GM23338 (cell line): ENCODE results near the gene AKAP1. TPM values are rescaled to one million over a fixed set of nuclear protein-coding genes. Genes with fewer than 3 reads are reported as not detected.

Experiments used
- ATAC-seq: fragments of 200-7000 bp; cut with Tn5 transposase; 3 replicates; pipeline ENCODE4 v1.9.1; 2020
- DNase-seq: peaks from one replicate; pipeline ENCODE4 v3.0.0-alpha.2; 2015; ENCODE audit warnings: low spot score
- H2AFZ ChIP-seq: fragments of 200-600 bp; sonication (generic); 2 replicates; pipeline ENCODE4 v1.8.0; 2016; ENCODE audit warnings: antibody characterized with exemption, mild to moderate bottlenecking, moderate library complexity
- H3F3A ChIP-seq: fragments of 200-600 bp; sonication (generic); replicated peaks from 2 replicates; pipeline ENCODE4 v1.8.0; 2017; ENCODE audit warnings: antibody characterized with exemption, mixed run types, low read depth
- H3K27ac ChIP-seq: fragments of 200-600 bp; sonication (generic); 2 replicates; pipeline ENCODE4 v1.6.1; 2016; ENCODE audit warnings: low read depth
- H3K27me3 ChIP-seq: fragments of 200-600 bp; sonication (generic); 2 replicates; pipeline ENCODE4 v1.8.0; 2016; ENCODE audit warnings: mild to moderate bottlenecking, mixed run types, moderate library complexity; ENCODE audit not compliant: insufficient read depth
- H3K36me3 ChIP-seq: fragments of 200-600 bp; sonication (generic); 2 replicates; pipeline ENCODE4 v1.8.0; 2016; ENCODE audit warnings: mild to moderate bottlenecking; ENCODE audit not compliant: insufficient read depth
- H3K4me1 ChIP-seq: fragments of 200-600 bp; sonication (generic); 2 replicates; pipeline ENCODE4 v1.8.0; 2016; ENCODE audit warnings: mild to moderate bottlenecking, moderate library complexity; ENCODE audit not compliant: insufficient read depth
- H3K4me2 ChIP-seq: fragments of 200-600 bp; sonication (generic); 2 replicates; pipeline ENCODE4 v1.7.1; 2017; ENCODE audit warnings: mixed run types
- H3K4me3 ChIP-seq: fragments of 200-600 bp; sonication (generic); 2 replicates; pipeline ENCODE4 v1.6.1; 2016; ENCODE audit warnings: mixed run types
- H3K79me2 ChIP-seq: fragments of 200-600 bp; sonication (generic); replicated peaks from 2 replicates; pipeline ENCODE4 v1.8.0; 2017; ENCODE audit warnings: mild to moderate bottlenecking; ENCODE audit not compliant: insufficient read depth
- H3K9me2 ChIP-seq: fragments of 200-600 bp; sonication (generic); 2 replicates; pipeline ENCODE4 v1.8.0; 2017; ENCODE audit not compliant: insufficient read depth
- H4K20me1 ChIP-seq: fragments of 200-600 bp; sonication (generic); replicated peaks from 2 replicates; pipeline ENCODE4 v1.8.0; 2017; ENCODE audit warnings: mild to moderate bottlenecking; ENCODE audit not compliant: insufficient read depth
- H3K27ac Mint-ChIP-seq: 2 replicates; pipeline ENCODE4 v1.8.0; 2020; ENCODE audit warnings: inconsistent platforms, mild to moderate bottlenecking, moderate library complexity, mixed read lengths
- H3K27me3 Mint-ChIP-seq: 3 replicates; pipeline ENCODE4 v1.8.0; 2022; ENCODE audit warnings: low read depth, mild to moderate bottlenecking, moderate library complexity, mixed read lengths, inconsistent platforms; ENCODE audit not compliant: insufficient read depth, poor library complexity
- H3K36me3 Mint-ChIP-seq: 3 replicates; pipeline ENCODE4 v1.8.0; 2021; ENCODE audit warnings: low read depth, mild to moderate bottlenecking, inconsistent platforms, moderate library complexity, mixed read lengths
- H3K4me1 Mint-ChIP-seq: 3 replicates; pipeline ENCODE4 v1.8.0; 2020; ENCODE audit warnings: mild to moderate bottlenecking, inconsistent platforms, mixed read lengths
- H3K4me3 Mint-ChIP-seq: 3 replicates; pipeline ENCODE4 v1.8.0; 2021; ENCODE audit warnings: moderate library complexity, mild to moderate bottlenecking, inconsistent platforms, mixed read lengths
- H3K9me3 Mint-ChIP-seq: 3 replicates; pipeline ENCODE4 v1.8.0; 2020; ENCODE audit warnings: moderate library complexity, mild to moderate bottlenecking, inconsistent platforms, mixed read lengths
- CREB1 ChIP-seq: fragments of 250-450 bp; sonication (Bioruptor Pico); IDR thresholded peaks from 2 replicates; pipeline ENCODE4 v1.5.0; 2020; ENCODE audit warnings: low read depth, mild to moderate bottlenecking, moderate library complexity
- ETS1 ChIP-seq: IDR thresholded peaks from 2 replicates; pipeline ENCODE4 v1.6.1; 2016; ENCODE audit warnings: antibody characterized with exemption
- EZH2phosphoT487 ChIP-seq: fragments of 200-600 bp; sonication (generic); IDR thresholded peaks from one replicate; pipeline ENCODE4 v1.8.1; 2018; ENCODE audit warnings: antibody characterized with exemption; ENCODE audit not compliant: unreplicated experiment
- JUNB ChIP-seq: IDR thresholded peaks from one replicate; pipeline ENCODE4 v1.6.1; 2016; ENCODE audit warnings: antibody characterized with exemption; ENCODE audit not compliant: unreplicated experiment
- NANOG ChIP-seq: IDR thresholded peaks from 2 replicates; pipeline ENCODE4 v1.6.1; 2016; ENCODE audit warnings: antibody characterized with exemption, borderline replicate concordance
- POLR2AphosphoS5 ChIP-seq: IDR thresholded peaks from 2 replicates; pipeline ENCODE4 v1.6.1; 2016; ENCODE audit warnings: antibody characterized with exemption, low read depth
- REST ChIP-seq: IDR thresholded peaks from one replicate; pipeline ENCODE4 v1.6.1; 2018; ENCODE audit warnings: antibody characterized with exemption; ENCODE audit not compliant: unreplicated experiment
- STAT1 ChIP-seq: IDR thresholded peaks from one replicate; pipeline ENCODE4 v1.6.1; 2016; ENCODE audit warnings: antibody characterized with exemption; ENCODE audit not compliant: unreplicated experiment
- ZNF114 ChIP-seq: fragments of 250-450 bp; sonication (Bioruptor Pico); IDR thresholded peaks from 2 replicates; pipeline ENCODE4 v1.5.0; 2020; ENCODE audit warnings: mild to moderate bottlenecking, moderate library complexity
- ZNF462 ChIP-seq: fragments of 250-450 bp; sonication (Bioruptor Pico); IDR thresholded peaks from 2 replicates; pipeline ENCODE4 v1.5.0; 2020; ENCODE audit warnings: mild to moderate bottlenecking, moderate library complexity
- polyA plus RNA-seq: library from polyadenylated mRNA; unstranded; fragments of >200 nt; fragmentation: Nextera tagmentation; extraction: Ambion mirVana; gene quantifications from 2 replicates; pipeline ENCODE4 v1.2.1, GENCODE V29; 2016
- total RNA-seq: library from RNA; depleted of rRNA; stranded (reverse); fragments of >200 nt; shearing (Covaris generic); gene quantifications from 2 replicates; pipeline ENCODE4 v1.2.3, GENCODE V29; 2014

AKAP1 gene
- total and polyA plus RNA-seq, 2 experiments from 2014 or later: 19.6 to 45.9 TPM

- TF ChIP-seq REST (no peak), POLR2AphosphoS5 (no peak), NANOG (no peak), STAT1 (no peak)
These were observed 9.9 kb upstream of the AKAP1 start (continued) for GRCh38 chr17:57075193-57075592.

- H3K36me3 Mint-ChIP-seq: no peaks in the 10 kb centered on the region
- Histone ChIP-seq H3K4me1 (peaks cover 6% of the 10 kb centered on the region; the same call in 1 of the 2 replicates), H3K4me2 (no peak overlapping the region), H2AFZ (no peak overlapping the region), H3K36me3 (no peaks in the 10 kb centered on the region), H3K27me3 (no peaks in the 10 kb centered on the region), H3K4me3 (no peak overlapping the region), H3K9me2 (no peaks in the 10 kb centered on the region), H4K20me1 (no peaks in the 10 kb centered on the region), H3K79me2 (no peaks in the 10 kb centered on the region), H3K27ac (no peak overlapping the region), H3F3A (no peaks in the 10 kb centered on the region)
- peaks cover 2% of the 10 kb centered on the region for H3K27me3 Mint-ChIP-seq
- H3K9me3 Mint-ChIP-seq: no peaks in the 10 kb centered on the region
- no peak overlapping the region for H3K27ac Mint-ChIP-seq
- DNase-seq: no peak
- no peak overlapping the region for H3K4me3 Mint-ChIP-seq
- ATAC-seq: no peak
- H3K4me1 Mint-ChIP-seq: peaks cover 31% of the 10 kb centered on the region
- TF ChIP-seq ZNF462 (CRISPR knock-in tag): no peak
- TF ChIP-seq REST: no peak
- TF ChIP-seq EZH2phosphoT487: no peak
- TF ChIP-seq CREB1: no peak
- TF ChIP-seq ZNF114 (CRISPR knock-in tag): no peak
- TF ChIP-seq ETS1: no peak
- no peak for TF ChIP-seq JUNB
These were observed 9.3 kb upstream of the AKAP1 start for GRCh38 chr17:57075785-57076184.
